GM21515 (cell line): ENCODE measurements around the gene COX7A2L.

Experiments
- ATAC-seq: cut with Tn5 transposase; IDR thresholded peaks from one replicate; pipeline ENCODE4 v1.9.1; 2021; ENCODE audit not compliant: unreplicated experiment

Gene COX7A2L

DNA sequence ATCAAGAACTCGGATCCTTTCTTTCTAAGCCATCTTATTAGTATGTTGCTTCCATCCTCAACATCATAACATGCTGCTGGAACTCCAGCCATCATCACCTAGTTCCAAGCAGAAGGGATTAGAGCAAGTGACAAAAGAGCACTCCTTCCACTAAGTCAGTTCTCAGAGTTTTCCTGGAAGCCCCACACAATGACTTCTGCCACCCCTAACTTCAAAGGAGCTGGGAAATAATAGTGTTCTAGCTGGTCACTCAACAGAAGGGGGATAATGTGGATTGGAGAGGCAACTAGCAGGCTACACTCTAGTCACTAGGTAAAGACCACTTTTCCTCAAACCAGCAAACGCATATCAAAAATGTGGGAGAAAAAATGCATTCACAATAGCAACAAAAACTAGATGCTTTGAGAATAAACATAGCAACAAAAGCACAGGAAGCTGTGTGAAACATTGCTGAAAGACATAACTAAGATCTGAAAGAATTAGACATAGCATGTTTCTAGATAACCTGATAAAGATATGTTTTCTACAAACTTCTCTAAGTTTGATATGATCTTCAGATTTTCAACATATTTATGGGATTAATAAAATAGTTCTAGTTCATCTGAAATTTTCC is 39.5 kb downstream of the COX7A2L start:
- no peak for ATAC-seq

DNA sequence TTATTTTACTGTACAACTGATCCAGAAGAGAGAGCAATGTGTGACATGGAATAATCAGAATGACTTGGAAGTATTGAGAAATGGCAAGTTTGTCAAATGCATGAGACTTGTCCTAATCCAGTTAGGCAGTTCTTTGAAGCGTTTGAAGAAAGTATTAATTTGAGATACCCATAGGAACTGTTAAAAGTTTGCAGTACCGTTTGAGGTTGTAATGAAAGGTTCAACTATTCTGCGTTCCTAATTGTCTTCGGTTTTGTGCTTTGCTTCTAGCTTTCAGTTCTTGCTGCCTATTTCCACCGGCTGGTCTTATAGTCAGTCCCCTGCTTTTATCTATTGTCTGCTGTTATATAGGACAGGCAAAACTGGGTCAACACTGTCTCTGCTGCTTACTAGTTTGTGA is 41.8 kb downstream of the COX7A2L start:
- ATAC-seq = no peak

DNA sequence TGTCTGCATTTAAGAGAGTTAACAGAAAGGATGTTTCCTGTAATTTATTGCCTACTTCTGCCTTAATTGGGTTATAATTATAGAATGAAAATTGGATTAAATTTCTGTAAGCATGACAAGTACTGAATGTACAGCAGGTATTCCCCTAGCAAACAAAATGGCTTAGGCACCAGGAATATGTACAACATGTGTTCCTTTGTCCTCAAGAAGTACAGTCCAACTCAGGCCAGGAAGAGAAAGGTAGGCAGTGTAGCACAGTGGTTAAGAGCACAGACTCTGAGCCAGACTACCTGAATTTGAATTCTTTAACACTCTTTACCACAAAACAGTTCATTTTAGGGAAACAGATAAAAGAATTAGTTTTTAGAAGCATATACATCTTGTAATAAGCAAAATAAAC is 43.1 kb downstream of the COX7A2L start:
- no peak for ATAC-seq

DNA sequence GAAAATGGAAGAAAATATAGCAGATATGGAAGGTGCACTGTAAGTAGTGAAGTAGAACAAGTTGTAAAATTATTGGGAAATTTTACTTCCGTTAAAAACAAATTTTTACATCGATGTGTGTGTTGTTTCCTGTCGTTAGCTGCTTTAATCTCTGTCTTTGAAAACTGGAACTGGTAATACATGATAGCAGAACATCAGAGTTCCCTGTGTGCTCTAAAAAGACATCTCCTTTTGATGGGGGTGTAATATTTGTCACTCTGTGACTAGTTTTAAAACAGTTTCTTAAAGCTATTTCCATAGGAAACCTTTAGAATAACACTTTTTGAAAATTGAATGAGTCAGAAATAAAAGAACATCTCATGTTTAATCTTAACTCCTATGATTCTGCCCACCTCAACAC is 43.5 kb downstream of the COX7A2L start:
- no peak for ATAC-seq

DNA sequence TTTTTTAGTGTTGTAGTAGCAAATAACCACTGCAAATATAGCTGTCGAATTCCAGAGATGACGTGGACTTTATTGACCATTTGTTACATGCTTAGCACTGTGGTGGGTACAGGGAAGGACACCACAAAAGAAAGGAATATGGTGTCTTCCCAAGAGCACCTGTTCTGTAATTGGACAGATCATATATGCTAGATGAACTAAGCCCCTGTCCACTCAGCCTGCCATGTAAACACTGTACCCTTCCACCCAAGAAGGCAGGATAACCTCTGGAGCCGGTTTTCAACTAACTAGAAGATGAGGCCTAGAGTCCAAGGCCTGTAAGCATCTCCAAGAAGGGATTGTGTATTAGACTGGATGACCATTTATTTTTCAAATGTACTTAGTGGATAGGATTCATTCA is 44.1 kb downstream of the COX7A2L start:
- no peak for ATAC-seq

DNA sequence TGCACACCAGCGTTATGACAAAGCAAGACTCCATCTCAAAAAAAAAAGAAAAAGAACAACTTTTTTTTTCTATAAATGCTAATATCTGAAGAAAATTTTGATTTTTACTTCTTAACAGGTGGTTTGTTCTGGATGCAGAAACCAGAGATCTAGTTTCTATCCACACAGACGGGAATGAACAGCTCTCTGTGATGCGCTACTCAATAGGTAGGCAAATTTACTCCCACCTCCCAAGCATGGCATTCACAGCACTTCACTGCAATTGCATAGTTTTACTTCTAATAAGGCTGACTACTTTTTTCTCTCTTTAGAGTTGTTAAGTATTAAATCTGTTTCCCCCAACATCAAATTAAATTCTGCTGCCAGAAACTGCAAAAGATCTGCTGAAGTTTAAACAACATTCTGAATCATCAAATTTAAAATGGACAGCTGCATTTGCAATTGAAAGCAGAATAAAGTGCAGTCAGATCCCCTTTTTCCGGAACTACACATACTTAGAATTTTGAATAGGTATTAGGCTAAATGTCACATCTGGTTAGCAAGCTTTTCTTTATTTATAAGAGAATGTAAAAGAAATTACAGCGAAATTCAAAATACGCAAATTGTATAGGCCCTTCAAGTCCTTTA is 45.1 kb downstream of the COX7A2L start:
- ATAC-seq = no peak

DNA sequence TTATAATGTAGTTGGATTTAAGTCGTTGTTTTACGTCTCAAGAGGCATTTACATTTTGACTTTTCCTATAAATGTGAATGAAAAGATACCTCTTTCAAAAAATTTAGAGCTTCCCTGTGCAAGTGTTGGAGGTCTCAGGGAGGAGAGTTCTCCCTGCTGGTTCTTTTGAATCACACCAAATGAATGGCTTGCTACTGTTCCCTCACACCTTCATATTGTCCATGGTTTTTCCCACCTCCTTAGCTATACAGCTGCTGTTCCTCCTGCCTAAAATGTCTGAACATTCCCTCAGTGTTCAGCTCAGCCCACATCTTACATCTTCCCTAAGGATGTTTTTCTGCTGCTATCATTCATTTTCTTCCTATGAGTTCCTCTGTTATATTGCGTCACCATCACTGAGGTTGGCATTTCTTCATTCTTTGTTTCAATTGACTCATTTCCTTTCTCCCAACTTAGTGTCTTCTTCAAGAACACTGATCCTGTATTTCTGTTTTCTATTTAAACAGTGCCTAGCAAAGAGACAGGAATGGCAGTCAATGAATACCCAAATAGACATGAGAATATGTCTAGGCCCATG is 46.0 kb downstream of the COX7A2L start:
- ATAC-seq = no peak

DNA sequence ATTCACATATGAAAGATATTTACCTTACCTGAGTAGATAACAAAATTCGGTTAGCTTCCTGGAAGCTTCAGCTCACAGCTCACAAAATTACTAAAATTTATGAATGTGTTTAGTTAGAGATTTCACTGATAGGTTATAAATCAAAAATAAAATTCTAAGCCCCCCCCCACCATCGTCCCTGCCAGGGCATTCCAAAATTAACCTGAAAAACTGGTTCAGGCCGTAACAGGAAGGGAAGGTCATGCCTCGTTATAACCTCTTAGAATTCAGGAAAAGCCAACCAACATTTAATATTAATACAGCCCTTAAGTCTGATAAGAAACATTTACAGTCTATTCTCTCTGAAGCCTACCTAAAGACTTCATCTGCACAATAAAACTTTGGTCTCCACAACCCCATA is 48.9 kb downstream of the COX7A2L start:
- no peak for ATAC-seq

DNA sequence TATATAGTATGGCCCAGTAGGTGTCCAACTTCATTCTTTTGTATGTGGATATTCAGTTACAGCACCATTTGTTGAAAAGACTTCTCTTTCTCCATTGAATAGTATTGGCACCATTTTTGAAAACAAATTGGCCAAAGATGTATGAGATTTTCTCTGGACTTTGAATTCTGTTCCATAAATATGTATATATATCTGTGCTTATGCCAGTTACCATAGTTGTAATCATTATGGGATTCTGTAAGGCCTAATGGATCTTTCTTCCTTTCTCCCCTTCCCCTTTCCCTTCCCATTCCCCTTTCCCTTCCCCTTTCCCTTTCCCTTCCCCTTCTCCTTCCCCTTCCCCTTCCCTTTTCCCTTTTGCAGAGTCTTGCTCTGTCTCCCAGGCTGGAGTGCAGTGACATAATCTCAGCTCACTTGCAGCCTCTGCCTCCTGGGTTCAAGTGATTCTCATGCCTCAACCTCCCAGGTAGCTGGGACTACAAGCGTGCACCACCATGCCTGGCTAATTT is 51.0 kb downstream of the COX7A2L start:
- no peak for ATAC-seq

DNA sequence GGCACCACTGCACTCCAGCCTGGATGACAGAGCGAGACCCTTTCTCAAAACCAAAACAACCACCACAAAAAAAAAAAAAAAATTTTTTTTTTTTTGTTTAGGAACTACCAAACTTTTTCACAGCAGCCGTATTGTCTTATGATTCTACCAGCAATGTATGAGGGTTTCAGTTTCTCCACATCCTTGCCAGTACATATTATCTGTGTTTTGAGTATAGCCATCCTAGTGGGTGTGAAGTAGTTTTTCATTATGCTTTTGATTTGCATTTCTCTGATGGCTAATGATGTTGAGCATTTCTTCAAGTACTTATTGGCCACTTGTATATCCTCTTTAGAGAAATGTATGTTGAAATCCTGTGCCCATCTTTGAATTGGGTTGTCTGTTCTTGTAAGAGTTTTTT is 51.7 kb downstream of the COX7A2L start:
- no peak for ATAC-seq

DNA sequence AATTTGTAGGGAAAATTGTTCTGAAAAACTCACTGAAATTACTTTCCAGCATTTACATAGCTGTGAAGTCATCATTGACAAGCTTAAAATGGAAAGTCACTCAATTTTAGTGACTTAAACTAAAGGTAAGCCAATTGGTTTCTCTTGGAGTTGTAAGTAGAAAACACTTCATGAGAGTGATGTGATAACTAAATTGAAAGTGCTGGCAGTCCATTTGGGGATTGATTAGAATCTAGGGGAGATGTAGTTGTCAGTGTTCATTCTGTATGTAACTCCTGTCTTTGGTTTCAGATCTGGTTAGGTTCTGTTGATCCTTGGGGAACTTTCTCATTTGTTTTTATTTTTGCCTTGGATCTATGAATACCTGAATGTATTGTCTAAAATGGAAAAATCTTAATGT is 53.8 kb downstream of the COX7A2L start:
- no peak for ATAC-seq

DNA sequence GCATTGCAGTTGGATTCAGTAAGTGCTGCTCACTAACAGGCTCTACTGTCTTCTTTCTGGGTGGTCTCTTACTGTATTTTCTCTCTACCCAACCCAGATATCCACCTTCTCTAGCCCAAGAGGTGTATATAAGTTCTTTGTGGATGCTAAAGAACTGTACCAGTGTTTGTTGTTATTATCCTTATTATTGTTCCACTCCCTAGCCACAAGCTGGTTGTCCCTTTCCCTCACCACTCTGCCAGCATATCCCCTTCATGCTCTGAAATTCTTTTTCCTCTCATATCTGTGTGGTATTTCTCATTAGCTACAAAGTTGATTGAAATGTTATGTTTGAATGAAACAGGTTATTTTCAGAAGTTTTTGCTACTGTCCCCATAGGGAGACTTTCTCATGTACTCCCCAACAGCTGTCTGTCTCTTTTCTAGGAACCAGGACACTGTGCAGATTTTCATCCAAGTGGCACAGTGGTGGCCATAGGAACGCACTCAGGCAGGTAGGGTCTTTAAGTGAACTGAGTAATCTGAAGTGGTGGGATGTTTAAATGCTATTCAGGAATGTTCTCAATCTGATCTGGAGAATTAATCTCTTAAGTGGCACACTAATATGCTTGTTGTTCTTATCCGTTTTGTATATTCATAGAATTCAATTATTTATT is 56.8 kb downstream of the COX7A2L start:
- ATAC-seq = no peak

DNA sequence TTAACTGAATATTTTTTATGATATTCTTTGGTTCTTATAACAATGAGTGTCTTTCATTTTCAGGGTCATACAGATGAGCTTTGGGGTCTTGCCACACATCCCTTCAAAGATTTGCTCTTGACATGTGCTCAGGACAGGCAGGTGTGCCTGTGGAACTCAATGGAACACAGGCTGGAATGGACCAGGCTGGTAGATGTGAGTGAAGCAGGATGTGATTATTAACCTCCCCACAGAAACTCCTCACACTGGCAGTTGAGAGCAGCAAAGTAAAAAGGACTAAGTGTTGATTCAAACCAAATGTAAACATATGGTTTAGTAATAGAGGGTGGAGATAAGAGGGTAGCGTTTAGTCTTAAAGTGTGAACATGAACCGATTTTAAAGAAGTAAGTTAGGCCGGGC is 57.8 kb downstream of the COX7A2L start:
- no peak for ATAC-seq

DNA sequence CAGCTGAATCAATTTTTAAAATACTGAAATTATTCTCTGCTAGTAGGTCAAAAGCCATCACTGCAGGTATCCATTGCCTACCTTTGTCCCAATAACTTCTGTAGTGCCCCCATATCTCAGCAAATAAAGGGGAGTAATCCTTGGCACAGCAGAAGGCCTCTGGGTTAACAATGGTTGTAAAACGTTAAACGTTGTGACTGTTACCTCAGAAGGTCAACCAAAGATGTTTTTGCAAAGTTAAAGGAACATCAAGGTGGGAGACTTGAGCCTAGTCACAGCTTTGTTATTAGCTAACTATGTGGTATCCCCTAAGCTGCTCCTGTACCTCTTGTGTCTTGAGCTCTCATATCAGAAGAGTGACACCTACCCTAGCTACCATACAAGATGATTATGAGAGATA is 60.5 kb downstream of the COX7A2L start:
- no peak for ATAC-seq
